Glutamatergic neuron (in vitro differentiated cells): Measurements from ENCODE around the gene XAF1. TPM values are rescaled to one million over a fixed set of nuclear protein-coding genes. Genes with fewer than 3 reads are reported as not detected.

Source experiments
- DNase-seq: peaks from one replicate; pipeline ENCODE4 v3.0.0; 2022
- H3K27ac Mint-ChIP-seq: one replicate; pipeline ENCODE4 v1.8.0; 2020; ENCODE audit warnings: mild to moderate bottlenecking, mixed read lengths, inconsistent platforms; ENCODE audit not compliant: unreplicated experiment
- H3K27me3 Mint-ChIP-seq: one replicate; pipeline ENCODE4 v1.8.0; 2020; ENCODE audit warnings: mild to moderate bottlenecking, moderate library complexity, mixed read lengths, inconsistent platforms; ENCODE audit not compliant: unreplicated experiment
- H3K36me3 Mint-ChIP-seq: one replicate; pipeline ENCODE4 v1.8.0; 2020; ENCODE audit warnings: mild to moderate bottlenecking, mixed read lengths, inconsistent platforms; ENCODE audit not compliant: unreplicated experiment
- H3K4me1 Mint-ChIP-seq: one replicate; pipeline ENCODE4 v1.8.0; 2020; ENCODE audit warnings: mild to moderate bottlenecking, low read depth, mixed read lengths, inconsistent platforms; ENCODE audit not compliant: unreplicated experiment
- H3K4me3 Mint-ChIP-seq: one replicate; pipeline ENCODE4 v1.8.0; 2020; ENCODE audit warnings: mild to moderate bottlenecking, mixed read lengths, inconsistent platforms; ENCODE audit not compliant: unreplicated experiment
- H3K9me3 Mint-ChIP-seq: one replicate; pipeline ENCODE4 v1.8.0; 2020; ENCODE audit warnings: mild to moderate bottlenecking, moderate library complexity, mixed read lengths, inconsistent platforms; ENCODE audit not compliant: unreplicated experiment
- CTCF ChIP-seq: fragments of 200-600 bp; sonication (generic); IDR thresholded peaks from one replicate; pipeline ENCODE4 v1.5.0; 2021; ENCODE audit not compliant: partially characterized antibody, unreplicated experiment
- total RNA-seq: library from RNA; stranded (reverse); fragmentation: NEBNext Ultra II Directional; extraction: Animal tissue kit (Norgen Biotek cat#: 25700); gene quantifications from one replicate; pipeline ENCODE4 v1.2.1, GENCODE V29; 2021; ENCODE audit not compliant: unreplicated experiment

Gene XAF1
- total RNA-seq, 1 donor from 2014 or later: not detected

GRCh38 chr17:6752068-6752909 lies 3.6 kb upstream of the XAF1 start:
- no peak for DNase-seq
- Mint-ChIP-seq H3K9me3 (no peaks in the 10 kb centered on the region), H3K27ac (no peak overlapping the region), H3K4me3 (no peak overlapping the region), H3K27me3 (no peaks in the 10 kb centered on the region), H3K4me1 (no peaks in the 10 kb centered on the region), H3K36me3 (no peaks in the 10 kb centered on the region)
- no peak for TF ChIP-seq CTCF

- Mint-ChIP-seq H3K9me3 (no peaks in the 10 kb centered on the region), H3K27ac (no peak overlapping the region), H3K36me3 (no peaks in the 10 kb centered on the region), H3K4me3 (no peak overlapping the region), H3K4me1 (no peaks in the 10 kb centered on the region), H3K27me3 (peaks cover 1% of the 10 kb centered on the region)
- TF ChIP-seq CTCF: no peak
- no peak for DNase-seq
Observed at GRCh38 chr17:6753006-6753445, 2.8 kb upstream of the XAF1 start.

GRCh38 chr17:6753546-6753945 lies 2.3 kb upstream of the XAF1 start:
- H3K36me3 Mint-ChIP-seq: no peaks in the 10 kb centered on the region
- no peaks in the 10 kb centered on the region for H3K9me3 Mint-ChIP-seq
- DNase-seq: no peak
- H3K4me3 Mint-ChIP-seq: no peak overlapping the region
- no peaks in the 10 kb centered on the region for H3K4me1 Mint-ChIP-seq
- peaks cover 2% of the 10 kb centered on the region for H3K27me3 Mint-ChIP-seq
- no peak for TF ChIP-seq CTCF
- no peak overlapping the region for H3K27ac Mint-ChIP-seq

GRCh38 chr17:6755281-6755680 lies 565 bp upstream of the XAF1 start:
- no peaks in the 10 kb centered on the region for H3K4me1 Mint-ChIP-seq
- H3K27ac Mint-ChIP-seq: no peak overlapping the region
- no peak overlapping the region for H3K4me3 Mint-ChIP-seq

More at GRCh38 chr17:6755281-6755680, 565 bp upstream of the XAF1 start:
- Mint-ChIP-seq H3K36me3 (no peaks in the 10 kb centered on the region), H3K27me3 (peaks cover 2% of the 10 kb centered on the region), H3K9me3 (no peaks in the 10 kb centered on the region)
- no peak for DNase-seq
- no peak for TF ChIP-seq CTCF
